SIG-M5 treated with dmso at 0.1 percent for 504 hours (cell line): ENCODE measurements around the gene SPATA21.

Experiments
- DNase-seq: peaks from one replicate; lab custom pipeline; 2025; ENCODE audit not compliant: unreplicated experiment; lab: John Stamatoyannopoulos, UW

The SPATA21 gene

GRCh38 chr1:16351994-16352841 lies 85.0 kb downstream of the SPATA21 start, which contains the start of gene FBXO42:
Gene FBXO42 (minus strand): TSS chr1:16352480. CDS start chr1:16315418, 37,062 bp downstream.
- peak; percentile 83 for DNase-seq

DNA sequence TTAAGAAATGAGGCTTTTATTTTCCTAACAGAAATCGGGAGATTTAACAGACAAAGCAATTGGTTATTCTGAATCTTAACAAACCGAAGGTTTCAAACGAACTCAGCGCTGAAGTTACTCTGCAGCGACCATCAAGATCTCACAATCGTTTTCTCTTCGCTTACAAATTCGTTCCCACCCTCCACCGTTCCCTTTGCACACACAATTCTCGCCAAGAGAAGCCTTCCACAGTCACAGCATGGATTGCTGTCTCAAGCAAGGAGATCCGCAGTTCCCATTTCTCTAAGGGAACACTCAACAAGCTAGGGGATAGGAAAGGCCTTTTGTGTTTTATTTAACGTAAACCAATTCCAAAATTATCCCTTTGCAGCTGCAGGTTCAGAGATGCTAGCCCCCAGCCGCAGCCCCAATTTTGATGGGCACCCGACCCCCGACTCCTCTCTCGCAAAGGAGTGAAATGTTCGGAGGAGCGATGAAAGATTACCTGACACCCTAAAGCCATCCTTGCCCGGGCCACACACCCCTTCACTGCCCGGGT lies 85.7 kb downstream of the SPATA21 start:
- no peak for DNase-seq

GRCh38 chr1:16349847-16350406 lies 87.3 kb downstream of the SPATA21 start:
- DNase-seq = no peak
